ENCODE results near the gene EMP2. TPM values are rescaled to one million over a fixed set of nuclear protein-coding genes. Genes with fewer than 3 reads are reported as not detected.
"Not testable (repeated sequence)": the region's sequence is repeated elsewhere in the genome, so short reads cannot be mapped to it uniquely, and the experiment has no call there.

EMP2 gene, protein sequence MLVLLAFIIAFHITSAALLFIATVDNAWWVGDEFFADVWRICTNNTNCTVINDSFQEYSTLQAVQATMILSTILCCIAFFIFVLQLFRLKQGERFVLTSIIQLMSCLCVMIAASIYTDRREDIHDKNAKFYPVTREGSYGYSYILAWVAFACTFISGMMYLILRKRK
- total RNA-seq, result 6.5 and 12.5 TPM in 2 replicates

DNA sequence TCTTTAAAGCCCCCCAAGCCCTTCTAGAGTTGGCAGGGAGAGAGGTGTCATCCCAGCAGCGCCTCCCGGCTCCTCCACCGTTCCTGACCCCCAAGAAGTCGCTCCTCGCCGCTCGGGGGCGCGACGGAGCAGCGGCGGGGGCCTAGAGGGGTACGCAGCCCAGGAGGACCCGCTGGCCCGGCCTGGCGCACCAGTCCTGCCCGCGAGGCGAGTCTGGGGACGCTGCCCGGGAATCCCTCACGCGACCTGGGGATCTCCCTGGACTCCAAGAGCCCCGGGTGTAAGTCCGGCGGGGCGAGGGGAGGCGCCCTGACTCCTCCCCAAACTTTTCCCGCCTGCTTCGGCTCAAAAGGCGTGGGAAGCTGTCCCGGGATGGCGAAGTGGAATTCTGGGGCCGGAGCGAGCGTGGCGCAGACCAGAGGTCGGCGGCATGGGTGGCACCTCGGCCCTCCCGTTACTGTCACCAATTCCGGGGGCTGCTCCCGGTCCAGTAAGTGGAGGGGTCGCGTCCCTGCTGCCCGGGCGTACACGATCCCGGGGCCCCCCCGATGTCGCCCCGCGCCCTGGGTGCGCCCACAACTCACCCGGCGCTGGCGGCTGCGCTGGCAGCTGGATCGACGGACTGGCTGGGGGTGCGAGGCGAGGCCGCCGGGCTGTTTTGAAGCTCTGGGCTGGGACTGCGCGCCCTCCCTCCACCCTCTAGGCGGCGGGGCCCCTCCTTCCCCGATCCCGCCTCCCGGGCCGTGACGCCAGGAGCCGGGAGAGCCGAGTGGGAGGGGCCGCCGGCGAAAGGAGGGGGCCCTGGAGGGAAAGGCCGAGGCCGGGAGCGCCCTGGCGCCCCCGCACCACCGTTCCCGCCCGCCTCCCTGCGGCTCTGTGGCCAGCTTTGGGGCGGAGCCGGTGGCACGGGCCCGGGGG, at the start of gene EMP2:
TSS of gene EMP2 (minus strand) at position 634 of the 918 bp plus-strand sequence. CDS start 32,981 bp downstream, outside the sequence.
- peak within 1 kb of the TSS; percentile 66 for H3K4me3 ChIP-seq (ENCODE audit: low read depth, low read length)
- TF ChIP-seq, protein P1, sequence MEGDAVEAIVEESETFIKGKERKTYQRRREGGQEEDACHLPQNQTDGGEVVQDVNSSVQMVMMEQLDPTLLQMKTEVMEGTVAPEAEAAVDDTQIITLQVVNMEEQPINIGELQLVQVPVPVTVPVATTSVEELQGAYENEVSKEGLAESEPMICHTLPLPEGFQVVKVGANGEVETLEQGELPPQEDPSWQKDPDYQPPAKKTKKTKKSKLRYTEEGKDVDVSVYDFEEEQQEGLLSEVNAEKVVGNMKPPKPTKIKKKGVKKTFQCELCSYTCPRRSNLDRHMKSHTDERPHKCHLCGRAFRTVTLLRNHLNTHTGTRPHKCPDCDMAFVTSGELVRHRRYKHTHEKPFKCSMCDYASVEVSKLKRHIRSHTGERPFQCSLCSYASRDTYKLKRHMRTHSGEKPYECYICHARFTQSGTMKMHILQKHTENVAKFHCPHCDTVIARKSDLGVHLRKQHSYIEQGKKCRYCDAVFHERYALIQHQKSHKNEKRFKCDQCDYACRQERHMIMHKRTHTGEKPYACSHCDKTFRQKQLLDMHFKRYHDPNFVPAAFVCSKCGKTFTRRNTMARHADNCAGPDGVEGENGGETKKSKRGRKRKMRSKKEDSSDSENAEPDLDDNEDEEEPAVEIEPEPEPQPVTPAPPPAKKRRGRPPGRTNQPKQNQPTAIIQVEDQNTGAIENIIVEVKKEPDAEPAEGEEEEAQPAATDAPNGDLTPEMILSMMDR (conservative IDR thresholded peaks at IDR 0.05; ENCODE audit: low read depth, low read length), result peak; percentile 36
- DNase-seq (ENCODE audit: low read depth), result no peak

DNA sequence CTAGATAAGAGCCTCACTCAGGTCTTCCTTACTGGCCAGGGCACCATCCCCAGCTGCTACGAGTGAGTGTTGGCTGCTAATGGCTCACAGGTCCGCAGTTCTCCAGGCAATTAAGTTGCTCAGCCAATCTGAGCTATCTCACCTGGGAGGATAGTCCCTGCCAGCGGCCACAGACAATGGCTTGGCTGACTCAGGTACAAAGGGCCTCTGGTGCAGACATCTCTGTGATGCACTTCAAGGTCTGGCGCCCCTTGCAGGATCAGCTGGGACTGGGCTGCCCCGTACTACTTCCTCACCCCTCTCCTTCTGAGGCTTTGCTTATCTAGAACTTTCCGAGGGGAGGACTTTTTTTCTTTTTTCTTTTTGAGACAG, 49.2 kb upstream of the EMP2 start:
- H3K4me3 ChIP-seq (ENCODE audit: low read depth, low read length), result no peak overlapping the region
- DNase-seq (ENCODE audit: low read depth), result no peak
- TF ChIP-seq, protein P1 (conservative IDR thresholded peaks at IDR 0.05; ENCODE audit: low read depth, low read length), result no peak

DNA sequence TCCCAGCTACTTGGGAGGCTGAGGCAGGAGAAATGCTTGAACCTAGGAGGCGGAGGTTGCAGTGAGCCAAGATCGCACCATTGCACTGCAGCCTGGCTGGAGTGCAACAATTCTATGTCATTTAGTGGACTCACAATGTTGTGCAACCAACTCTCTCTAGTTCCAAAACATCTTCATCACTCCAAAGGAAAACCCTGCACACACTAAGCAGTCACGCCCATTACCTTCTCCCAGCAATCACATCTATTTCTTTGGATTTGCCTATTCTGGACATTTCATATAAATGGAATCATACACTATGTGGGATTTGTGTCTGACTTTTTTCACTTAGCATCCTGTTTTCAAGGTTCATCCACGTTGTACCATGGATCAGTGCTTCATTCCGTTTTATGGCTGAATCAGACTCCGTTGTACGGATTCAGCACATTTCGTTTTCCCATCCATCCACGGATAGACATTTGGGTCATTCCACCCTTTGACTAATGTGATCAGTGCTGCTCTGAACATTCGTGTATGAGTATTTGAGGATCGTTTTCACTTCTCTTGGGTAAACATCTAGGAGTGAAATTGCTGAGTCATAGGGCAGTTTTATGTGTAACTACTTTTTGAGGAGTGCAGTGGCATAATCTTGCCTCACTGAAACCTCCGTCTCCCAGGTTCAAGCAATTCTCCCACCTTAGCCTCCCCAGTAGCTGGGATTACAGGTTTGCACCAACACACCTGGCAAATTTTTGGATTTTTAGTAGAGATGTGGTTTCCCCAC, 45.4 kb upstream of the EMP2 start:
- DNase-seq (ENCODE audit: low read depth), result no peak
- H3K4me3 ChIP-seq (ENCODE audit: low read depth, low read length), result no peak overlapping the region
- TF ChIP-seq, protein P1 (conservative IDR thresholded peaks at IDR 0.05; ENCODE audit: low read depth, low read length), result no peak

DNA sequence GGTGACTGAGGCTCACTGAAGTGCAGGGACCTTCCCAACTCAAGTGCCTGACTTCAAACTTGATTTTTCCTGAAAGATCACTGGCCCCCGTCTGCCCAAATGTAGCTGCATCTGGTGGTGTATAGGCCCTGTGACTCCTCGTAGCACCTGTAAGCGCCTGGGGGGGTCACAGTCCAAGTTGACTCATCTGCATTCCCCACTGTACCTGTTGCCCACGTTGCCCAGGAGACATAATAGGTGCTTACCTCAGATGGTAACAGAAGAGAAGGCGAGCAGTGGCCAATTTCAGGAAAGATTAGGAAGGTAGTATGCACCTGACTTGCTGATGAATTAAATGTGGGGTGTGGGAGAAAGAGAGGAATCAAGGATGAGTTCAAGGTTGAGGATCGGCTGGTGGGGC, 44.1 kb upstream of the EMP2 start:
- no peak for DNase-seq (ENCODE audit: low read depth)
- TF ChIP-seq, protein P1 (conservative IDR thresholded peaks at IDR 0.05; ENCODE audit: low read depth, low read length), result no peak
- no peak overlapping the region for H3K4me3 ChIP-seq (ENCODE audit: low read depth, low read length)

DNA sequence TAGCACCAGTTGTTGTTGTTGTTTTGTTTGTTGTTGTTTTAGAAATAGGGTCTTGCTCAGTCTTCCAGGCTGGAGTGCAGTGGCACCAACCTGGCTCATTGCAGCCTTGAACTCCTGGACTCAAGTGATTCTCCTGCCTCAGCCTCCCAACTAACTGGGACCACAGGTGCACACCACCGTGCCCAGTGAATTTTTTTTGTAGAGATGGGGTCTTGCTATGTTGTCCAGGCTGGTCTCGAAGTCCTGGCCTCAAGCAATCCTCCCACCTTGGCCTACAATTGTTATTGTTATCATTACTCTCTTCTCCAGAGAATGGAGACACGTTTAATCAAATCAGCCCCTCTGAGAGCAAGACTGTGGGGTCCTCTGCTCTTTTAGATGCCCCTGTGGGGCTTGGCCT, 42.7 kb upstream of the EMP2 start:
- H3K4me3 ChIP-seq (ENCODE audit: low read depth, low read length), result no peak overlapping the region
- TF ChIP-seq, protein P1 (conservative IDR thresholded peaks at IDR 0.05; ENCODE audit: low read depth, low read length), result no peak
- no peak for DNase-seq (ENCODE audit: low read depth)

DNA sequence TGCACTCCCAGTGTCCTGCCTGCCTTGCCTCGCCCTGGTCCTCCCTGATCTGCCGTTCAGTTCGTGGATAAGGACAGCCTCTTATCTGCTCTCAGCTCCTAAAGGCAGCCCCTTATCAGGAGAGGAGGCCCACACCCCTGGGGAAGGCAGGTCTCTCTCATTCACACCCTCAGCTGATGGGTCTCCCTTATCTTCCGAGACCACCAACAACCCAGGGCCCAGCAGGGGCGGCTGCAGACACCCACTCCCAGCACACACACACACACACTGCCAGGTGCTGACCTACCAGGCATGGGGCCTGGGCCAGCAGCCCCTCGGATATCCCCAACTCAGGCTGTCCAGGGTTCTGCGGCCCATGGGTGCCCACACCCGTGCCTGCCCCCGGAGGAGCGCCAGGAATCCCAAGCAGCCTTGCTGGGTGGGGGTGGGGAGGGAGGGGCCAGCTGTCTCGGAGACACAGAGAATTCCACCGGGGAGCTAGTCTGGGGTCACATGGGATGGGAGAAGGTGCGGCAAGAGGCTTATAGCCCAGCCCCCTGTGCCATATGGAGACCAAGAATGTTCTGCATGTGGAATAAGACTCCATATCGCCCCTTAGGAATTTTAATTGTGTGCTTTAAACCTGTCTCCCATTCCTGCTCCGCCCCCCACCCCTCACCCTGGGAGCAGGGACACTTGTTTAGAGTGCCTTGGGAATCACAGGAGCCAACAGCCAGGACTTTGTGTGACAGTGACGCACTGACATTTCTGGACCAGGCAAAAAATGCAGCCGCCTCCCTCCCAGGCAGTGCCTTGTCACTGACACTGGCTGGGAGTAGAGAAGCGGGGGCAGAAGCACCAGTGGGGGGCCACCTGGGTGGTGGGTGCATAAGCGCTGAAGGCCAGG, 41.9 kb upstream of the EMP2 start:
- TF ChIP-seq, protein P1 (conservative IDR thresholded peaks at IDR 0.05; ENCODE audit: low read depth, low read length), result no peak
- no peak for DNase-seq (ENCODE audit: low read depth)
- no peak overlapping the region for H3K4me3 ChIP-seq (ENCODE audit: low read depth, low read length)

DNA sequence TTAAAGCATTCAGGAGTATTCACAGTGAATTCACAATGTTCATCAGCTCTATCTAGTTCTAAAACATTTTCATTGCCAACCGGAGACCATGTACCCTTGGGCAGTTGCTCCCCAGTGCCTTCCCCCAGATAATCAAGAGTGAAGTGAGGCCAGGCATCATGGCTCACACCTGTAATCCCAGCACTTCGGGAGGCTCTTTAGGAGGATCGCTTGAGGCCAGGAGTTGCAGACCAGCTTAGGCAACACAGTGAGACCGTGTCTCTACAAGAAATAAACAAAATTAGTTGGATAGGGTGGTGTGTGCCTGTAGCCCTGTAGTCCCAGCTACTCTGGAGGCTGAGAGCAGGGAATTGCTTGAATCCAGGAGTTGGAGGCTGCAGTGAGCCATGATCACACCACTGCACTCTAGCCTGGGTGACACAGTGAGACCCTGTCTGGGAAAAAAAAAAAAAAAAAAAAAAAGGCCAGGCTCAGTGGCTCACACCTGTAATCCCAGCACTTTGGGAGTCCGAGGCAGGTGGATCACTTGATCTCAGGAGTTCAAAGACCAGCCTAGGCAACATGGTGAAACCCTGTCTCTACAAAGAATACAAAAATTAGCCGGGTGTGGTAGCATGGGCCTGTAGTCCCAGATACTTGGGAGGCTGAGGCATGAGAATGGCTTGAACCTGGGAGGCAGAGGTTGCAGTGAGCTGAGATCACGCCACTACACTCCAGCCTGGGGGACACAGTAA, 41.0 kb upstream of the EMP2 start:
- H3K4me3 ChIP-seq (ENCODE audit: low read depth, low read length); DNase-seq (ENCODE audit: low read depth): not testable (repeated sequence)
